KMS-11 (cell line): ENCODE results near the gene DHH.

Experiments used
- H2AFZ ChIP-seq: fragments of 200-600 bp; sonication (generic); 2 replicates; pipeline ENCODE4 v1.6.1; 2016; ENCODE audit warnings: antibody characterized with exemption, mixed run types, low read depth
- H3K27ac ChIP-seq: fragments of 200-600 bp; sonication (generic); 2 replicates; pipeline ENCODE4 v1.6.1; 2016; ENCODE audit warnings: mild to moderate bottlenecking, mixed run types
- H3K27me3 ChIP-seq: fragments of 200-600 bp; sonication (generic); 2 replicates; pipeline ENCODE4 v1.6.1; 2017; ENCODE audit warnings: mild to moderate bottlenecking, low read depth, mixed run types, moderate library complexity; ENCODE audit not compliant: insufficient read depth
- H3K36me3 ChIP-seq: fragments of 200-600 bp; sonication (generic); 2 replicates; pipeline ENCODE4 v1.6.1; 2017; ENCODE audit warnings: mild to moderate bottlenecking, mixed run types; ENCODE audit not compliant: insufficient read depth
- H3K4me1 ChIP-seq: fragments of 200-600 bp; sonication (generic); 2 replicates; pipeline ENCODE4 v1.6.1; 2016; ENCODE audit warnings: mild to moderate bottlenecking, low read depth, mixed run types; ENCODE audit not compliant: poor library complexity, severe bottlenecking
- H3K4me2 ChIP-seq: fragments of 200-600 bp; sonication (generic); 2 replicates; pipeline ENCODE4 v1.7.0; 2016; ENCODE audit warnings: mild to moderate bottlenecking, mixed run types
- H3K4me3 ChIP-seq: fragments of 200-600 bp; sonication (generic); IDR thresholded peaks from 2 replicates; pipeline ENCODE4 v1.6.1; 2017; ENCODE audit warnings: low read depth, low read length, mixed read lengths; ENCODE audit not compliant: insufficient read depth
- H3K79me2 ChIP-seq: fragments of 200-600 bp; sonication (generic); 2 replicates; pipeline ENCODE4 v1.6.1; 2016; ENCODE audit warnings: low read depth, mixed run types; ENCODE audit not compliant: insufficient read depth
- H3K9ac ChIP-seq: fragments of 200-600 bp; sonication (generic); 2 replicates; pipeline ENCODE4 v1.6.1; 2016; ENCODE audit warnings: mild to moderate bottlenecking, mixed run types
- H4K20me1 ChIP-seq: fragments of 200-600 bp; sonication (generic); 2 replicates; pipeline ENCODE4 v1.6.1; 2016; ENCODE audit warnings: mild to moderate bottlenecking, mixed run types; ENCODE audit not compliant: insufficient read depth
- TF ChIP-seq, protein P1 (sequence below): fragments of 200-600 bp; sonication (generic); conservative IDR thresholded peaks from 2 replicates; pipeline ENCODE4 v1.6.1; 2017; ENCODE audit warnings: low read depth, mild to moderate bottlenecking, antibody characterized with exemption, low read length, moderate library complexity, mixed read lengths

DHH gene

GRCh38 chr12:49054096-49054495, 40.5 kb downstream of the DHH start:
- Histone ChIP-seq H3K79me2 (peaks cover 47% of the 10 kb centered on the region), H3K36me3 (peaks cover 15% of the 10 kb centered on the region; the same call in 1 of the 2 replicates), H3K4me2 (no peak overlapping the region), H3K9ac (no peak overlapping the region), H4K20me1 (peaks cover 29% of the 10 kb centered on the region), H3K27ac (no peak overlapping the region), H3K27me3 (no peaks in the 10 kb centered on the region), H2AFZ (no peak overlapping the region), H3K4me1 (peaks cover 27% of the 10 kb centered on the region), H3K4me3 (no peak overlapping the region)
- TF ChIP-seq, protein P1, sequence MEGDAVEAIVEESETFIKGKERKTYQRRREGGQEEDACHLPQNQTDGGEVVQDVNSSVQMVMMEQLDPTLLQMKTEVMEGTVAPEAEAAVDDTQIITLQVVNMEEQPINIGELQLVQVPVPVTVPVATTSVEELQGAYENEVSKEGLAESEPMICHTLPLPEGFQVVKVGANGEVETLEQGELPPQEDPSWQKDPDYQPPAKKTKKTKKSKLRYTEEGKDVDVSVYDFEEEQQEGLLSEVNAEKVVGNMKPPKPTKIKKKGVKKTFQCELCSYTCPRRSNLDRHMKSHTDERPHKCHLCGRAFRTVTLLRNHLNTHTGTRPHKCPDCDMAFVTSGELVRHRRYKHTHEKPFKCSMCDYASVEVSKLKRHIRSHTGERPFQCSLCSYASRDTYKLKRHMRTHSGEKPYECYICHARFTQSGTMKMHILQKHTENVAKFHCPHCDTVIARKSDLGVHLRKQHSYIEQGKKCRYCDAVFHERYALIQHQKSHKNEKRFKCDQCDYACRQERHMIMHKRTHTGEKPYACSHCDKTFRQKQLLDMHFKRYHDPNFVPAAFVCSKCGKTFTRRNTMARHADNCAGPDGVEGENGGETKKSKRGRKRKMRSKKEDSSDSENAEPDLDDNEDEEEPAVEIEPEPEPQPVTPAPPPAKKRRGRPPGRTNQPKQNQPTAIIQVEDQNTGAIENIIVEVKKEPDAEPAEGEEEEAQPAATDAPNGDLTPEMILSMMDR, result no peak

DNA sequence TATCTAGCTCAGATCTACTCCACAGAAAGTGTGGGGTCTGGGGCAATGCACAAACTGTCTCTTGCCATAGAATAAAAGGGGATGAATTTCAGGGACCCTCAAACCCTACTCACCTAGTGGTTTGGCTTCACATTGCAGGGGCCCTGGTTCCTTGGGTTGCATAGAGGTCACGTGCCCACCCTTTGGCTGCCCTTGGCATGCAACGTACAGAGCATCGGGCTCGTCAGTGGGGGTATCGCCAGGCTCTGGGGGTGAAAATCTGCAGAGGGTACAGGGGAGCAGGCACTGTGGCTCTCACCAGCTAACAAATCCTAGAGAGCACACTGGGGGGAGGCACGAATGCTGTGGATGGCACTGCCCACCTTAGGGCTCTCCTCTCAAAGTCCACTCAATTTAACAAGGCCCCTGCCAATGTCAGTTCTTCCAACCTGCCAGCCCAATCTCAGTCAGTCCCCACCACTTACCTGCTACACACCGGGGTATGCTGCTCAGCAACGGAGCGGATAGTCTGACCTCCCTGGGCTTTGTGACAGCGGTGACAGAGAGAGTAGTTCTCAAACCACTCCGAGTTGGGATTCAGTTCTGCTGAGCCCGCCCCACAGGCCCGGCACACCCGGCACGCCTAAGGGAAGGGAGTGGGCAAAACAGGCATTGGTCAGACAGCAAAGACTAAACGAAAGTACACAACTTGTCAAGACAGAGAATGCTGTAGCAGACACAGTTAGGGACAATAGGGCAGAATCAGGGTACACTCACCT, 42.0 kb downstream of the DHH start:
- H3K9ac ChIP-seq, result no peak overlapping the region
- H3K4me1 ChIP-seq, result peaks cover 22% of the 10 kb centered on the region
- TF ChIP-seq, protein P1, result no peak
- H3K27me3 ChIP-seq, result no peaks in the 10 kb centered on the region
- H3K4me3 ChIP-seq, result no peak overlapping the region
- H2AFZ ChIP-seq, result no peak overlapping the region
- no peak overlapping the region for H3K4me2 ChIP-seq
- H3K79me2 ChIP-seq, result peaks cover 32% of the 10 kb centered on the region
- H3K27ac ChIP-seq, result no peak overlapping the region
- peaks cover 21% of the 10 kb centered on the region; the same call in 1 of the 2 replicates for H3K36me3 ChIP-seq
- H4K20me1 ChIP-seq, result peaks cover 25% of the 10 kb centered on the region

- Histone ChIP-seq H4K20me1 (peaks cover 18% of the 10 kb centered on the region), H3K79me2 (peaks cover 25% of the 10 kb centered on the region), H3K27ac (no peak overlapping the region), H3K36me3 (peaks cover 21% of the 10 kb centered on the region; the same call in 1 of the 2 replicates), H3K4me3 (no peak overlapping the region), H3K27me3 (no peaks in the 10 kb centered on the region), H3K9ac (no peak overlapping the region), H3K4me2 (no peak overlapping the region), H2AFZ (no peak overlapping the region), H3K4me1 (peaks cover 15% of the 10 kb centered on the region)
- TF ChIP-seq, protein P1, result no peak
Observed at GRCh38 chr12:49051777-49052438, 42.7 kb downstream of the DHH start.

- H3K9ac ChIP-seq, result no peak overlapping the region
- H4K20me1 ChIP-seq, result peaks cover 12% of the 10 kb centered on the region
- H3K27ac ChIP-seq, result no peak overlapping the region
- H3K27me3 ChIP-seq, result no peaks in the 10 kb centered on the region
- TF ChIP-seq, protein P1, result no peak
- H2AFZ ChIP-seq, result no peak overlapping the region
- H3K4me2 ChIP-seq, result no peak overlapping the region
- peaks cover 21% of the 10 kb centered on the region; the same call in 1 of the 2 replicates for H3K36me3 ChIP-seq
- no peak overlapping the region for H3K4me3 ChIP-seq
- peaks cover 20% of the 10 kb centered on the region; the same call in 1 of the 2 replicates for H3K79me2 ChIP-seq
- peaks cover 10% of the 10 kb centered on the region for H3K4me1 ChIP-seq
Observed at GRCh38 chr12:49051373-49051764, 43.2 kb downstream of the DHH start.
